ENCODE measurements around the gene CCDC141. TPM values are rescaled to one million over a fixed set of nuclear protein-coding genes. Genes with fewer than 3 reads are reported as not detected.

Gene CCDC141
- polyA plus RNA-seq, 2 of the 4 experiments (the other 2 are of a cell fraction), result not detected

DNA sequence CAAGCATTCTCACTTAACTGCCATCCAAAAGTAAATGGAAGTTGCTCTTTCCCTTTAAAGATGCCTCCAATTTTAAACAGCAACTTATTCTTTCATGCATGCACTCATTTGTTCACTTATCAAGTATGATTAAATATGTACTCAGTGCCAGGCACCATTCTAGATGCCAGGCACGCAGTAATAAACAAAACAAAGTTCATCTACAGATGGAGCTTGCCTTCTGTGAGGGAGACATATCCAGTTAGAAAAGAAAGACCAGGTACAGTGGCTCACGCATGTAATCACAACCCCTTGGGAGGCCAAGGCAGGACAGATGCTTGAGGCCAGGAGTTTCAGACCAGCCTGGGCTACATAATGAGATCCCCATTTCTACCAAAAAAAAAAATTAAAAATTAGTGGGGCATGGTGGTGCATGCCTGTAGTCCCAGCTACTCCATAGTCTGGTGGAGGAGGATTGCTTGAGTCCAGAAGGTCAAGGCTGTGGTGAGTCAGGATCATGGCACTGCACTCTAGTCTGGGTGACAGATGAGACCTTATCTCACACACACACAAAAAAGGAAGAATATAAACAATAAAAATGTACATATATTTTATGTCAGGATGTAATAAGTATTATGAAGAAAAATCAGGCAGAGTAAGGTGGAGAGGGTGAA, 19.2 kb upstream of the CCDC141 start:
- H3K4me1 ChIP-seq, result no peaks in the 10 kb centered on the region
- DNase-seq (ENCODE audit: low read depth in 1 of 2, low spot score in 1 of 2) (no peak), ATAC-seq (no peak), FAIRE-seq (no peak)
- TF ChIP-seq NR3C1 (IDR thresholded peaks at IDR 0.05) (no peak), FOSL2 (IDR thresholded peaks at IDR 0.05) (no peak), FOSL2 (CRISPR knock-in tag; IDR thresholded peaks at IDR 0.05) (no peak), FOXS1 (CRISPR knock-in tag; IDR thresholded peaks at IDR 0.05) (no peak)
- H3K4me2 ChIP-seq, result no peak overlapping the region
- POLR2A ChIA-PET, result interaction anchor here (0.7 kb wide), 1 partner anchor 36 kb away, joined by 3 read pairs; no protein-coding TSS in a partner anchor
- CTCF ChIA-PET, result no interaction called here
- H3K4me3 ChIP-seq, result no peak overlapping the region
- H3K9me3 ChIP-seq, result no peaks in the 10 kb centered on the region
- no peak overlapping the region for H3K27ac ChIP-seq
- 39% methylated on average over 2 of the region's 2 CpGs for WGBS (ENCODE audit: missing lambda C conversion rate)

DNA sequence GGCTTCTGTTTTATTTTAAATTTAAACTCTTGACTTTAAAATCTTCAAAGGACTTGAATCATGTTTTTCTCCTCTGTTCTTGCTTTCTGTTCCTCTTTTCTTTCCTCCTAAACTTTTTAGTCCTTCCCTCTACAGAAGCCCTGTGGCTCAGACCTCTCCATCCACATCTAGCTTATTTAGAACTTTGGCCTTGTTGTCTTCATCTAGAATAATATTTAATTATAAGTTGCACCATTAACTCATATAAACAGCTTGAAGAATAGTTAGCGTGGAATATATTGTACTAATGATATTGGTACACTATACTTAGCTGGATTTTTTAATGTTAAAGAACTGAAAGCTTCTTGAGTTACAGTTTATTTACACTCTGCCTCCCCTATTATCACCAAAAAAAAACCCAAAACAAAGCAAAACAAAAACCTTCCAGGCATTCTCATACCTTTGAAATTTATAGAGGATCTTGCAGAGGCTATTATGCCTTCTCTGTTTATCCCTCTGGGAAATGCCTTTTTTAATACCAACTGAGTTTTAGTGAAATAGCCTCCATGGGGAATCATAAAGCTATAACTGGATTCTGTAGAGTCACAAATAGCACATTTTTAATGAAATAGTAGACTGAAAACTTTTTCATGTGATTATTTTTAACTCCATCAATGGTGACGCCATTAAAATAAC, 9.2 kb upstream of the CCDC141 start:
- Histone ChIP-seq H3K27ac (no peak overlapping the region), H3K4me2 (0 out of 3 replicates have a peak overlapping the region, but pooled peaks have one; percentile 32), H3K4me1 (peaks cover 12% of the 10 kb centered on the region; the same call in 1 of the 3 replicates), H3K4me3 (no peak overlapping the region), H3K9me3 (no peaks in the 10 kb centered on the region)
- FAIRE-seq (no peak), DNase-seq (ENCODE audit: low read depth in 1 of 2, low spot score in 1 of 2) (no peak), ATAC-seq (no peak)
- POLR2A ChIA-PET, result no interaction called here
- no peak for TF ChIP-seq ZFP36 (IDR thresholded peaks at IDR 0.05; ENCODE audit: borderline replicate concordance, partially characterized antibody)
- no peak for TF ChIP-seq MAFK (IDR thresholded peaks at IDR 0.05; ENCODE audit: partially characterized antibody)
- TF ChIP-seq RCOR1 (IDR thresholded peaks at IDR 0.05; ENCODE audit: low read depth, low read length), result no peak
- no peak for TF ChIP-seq KDM1A (IDR thresholded peaks at IDR 0.05; ENCODE audit: low read depth)
- no peak for TF ChIP-seq NFE2L2 (conservative IDR thresholded peaks at IDR 0.05; ENCODE audit: low read length)
- TF ChIP-seq CBX2 (IDR thresholded peaks at IDR 0.05; ENCODE audit: borderline replicate concordance, low read depth), result no peak
- TF ChIP-seq TFCP2L1 (CRISPR knock-in tag; IDR thresholded peaks at IDR 0.05), result no peak
- no peak for TF ChIP-seq JUN (IDR thresholded peaks at IDR 0.05)
- no peak for TF ChIP-seq CHD4 (IDR thresholded peaks at IDR 0.05; ENCODE audit: borderline replicate concordance)
- TF ChIP-seq EHMT2 (IDR thresholded peaks at IDR 0.05; ENCODE audit: low read depth), result no peak
- TF ChIP-seq FOSB (CRISPR knock-in tag; IDR thresholded peaks at IDR 0.05), result no peak
- no peak for TF ChIP-seq NR3C1 (IDR thresholded peaks at IDR 0.05)
- TF ChIP-seq, protein P1, sequence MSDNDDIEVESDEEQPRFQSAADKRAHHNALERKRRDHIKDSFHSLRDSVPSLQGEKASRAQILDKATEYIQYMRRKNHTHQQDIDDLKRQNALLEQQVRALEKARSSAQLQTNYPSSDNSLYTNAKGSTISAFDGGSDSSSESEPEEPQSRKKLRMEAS (IDR thresholded peaks at IDR 0.05), result no peak
- TF ChIP-seq POLR2AphosphoS2 (conservative IDR thresholded peaks at IDR 0.05; ENCODE audit: low read length), result no peak
- TF ChIP-seq SREBF2 (IDR thresholded peaks at IDR 0.05), result no peak
- TF ChIP-seq, protein P2, sequence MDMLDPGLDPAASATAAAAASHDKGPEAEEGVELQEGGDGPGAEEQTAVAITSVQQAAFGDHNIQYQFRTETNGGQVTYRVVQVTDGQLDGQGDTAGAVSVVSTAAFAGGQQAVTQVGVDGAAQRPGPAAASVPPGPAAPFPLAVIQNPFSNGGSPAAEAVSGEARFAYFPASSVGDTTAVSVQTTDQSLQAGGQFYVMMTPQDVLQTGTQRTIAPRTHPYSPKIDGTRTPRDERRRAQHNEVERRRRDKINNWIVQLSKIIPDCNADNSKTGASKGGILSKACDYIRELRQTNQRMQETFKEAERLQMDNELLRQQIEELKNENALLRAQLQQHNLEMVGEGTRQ (IDR thresholded peaks at IDR 0.05), result no peak
- no peak for TF ChIP-seq ZNF302 (CRISPR knock-in tag; IDR thresholded peaks at IDR 0.05)
- TF ChIP-seq, protein P3, sequence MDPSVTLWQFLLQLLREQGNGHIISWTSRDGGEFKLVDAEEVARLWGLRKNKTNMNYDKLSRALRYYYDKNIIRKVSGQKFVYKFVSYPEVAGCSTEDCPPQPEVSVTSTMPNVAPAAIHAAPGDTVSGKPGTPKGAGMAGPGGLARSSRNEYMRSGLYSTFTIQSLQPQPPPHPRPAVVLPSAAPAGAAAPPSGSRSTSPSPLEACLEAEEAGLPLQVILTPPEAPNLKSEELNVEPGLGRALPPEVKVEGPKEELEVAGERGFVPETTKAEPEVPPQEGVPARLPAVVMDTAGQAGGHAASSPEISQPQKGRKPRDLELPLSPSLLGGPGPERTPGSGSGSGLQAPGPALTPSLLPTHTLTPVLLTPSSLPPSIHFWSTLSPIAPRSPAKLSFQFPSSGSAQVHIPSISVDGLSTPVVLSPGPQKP (IDR thresholded peaks at IDR 0.05; ENCODE audit: low read depth, low read length), result no peak
- TF ChIP-seq, protein P4, sequence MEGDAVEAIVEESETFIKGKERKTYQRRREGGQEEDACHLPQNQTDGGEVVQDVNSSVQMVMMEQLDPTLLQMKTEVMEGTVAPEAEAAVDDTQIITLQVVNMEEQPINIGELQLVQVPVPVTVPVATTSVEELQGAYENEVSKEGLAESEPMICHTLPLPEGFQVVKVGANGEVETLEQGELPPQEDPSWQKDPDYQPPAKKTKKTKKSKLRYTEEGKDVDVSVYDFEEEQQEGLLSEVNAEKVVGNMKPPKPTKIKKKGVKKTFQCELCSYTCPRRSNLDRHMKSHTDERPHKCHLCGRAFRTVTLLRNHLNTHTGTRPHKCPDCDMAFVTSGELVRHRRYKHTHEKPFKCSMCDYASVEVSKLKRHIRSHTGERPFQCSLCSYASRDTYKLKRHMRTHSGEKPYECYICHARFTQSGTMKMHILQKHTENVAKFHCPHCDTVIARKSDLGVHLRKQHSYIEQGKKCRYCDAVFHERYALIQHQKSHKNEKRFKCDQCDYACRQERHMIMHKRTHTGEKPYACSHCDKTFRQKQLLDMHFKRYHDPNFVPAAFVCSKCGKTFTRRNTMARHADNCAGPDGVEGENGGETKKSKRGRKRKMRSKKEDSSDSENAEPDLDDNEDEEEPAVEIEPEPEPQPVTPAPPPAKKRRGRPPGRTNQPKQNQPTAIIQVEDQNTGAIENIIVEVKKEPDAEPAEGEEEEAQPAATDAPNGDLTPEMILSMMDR (IDR thresholded peaks at IDR 0.05), result no peak
- CTCF ChIA-PET, result no interaction called here
- 88% methylated on average over 2 of the region's 2 CpGs for WGBS (ENCODE audit: missing lambda C conversion rate)

Data from A549 (cell line).